Large intestine (tissue), 3 donors: ENCODE results near the gene UPF2. TPM values are rescaled to one million over a fixed set of nuclear protein-coding genes. Genes with fewer than 3 reads are reported as not detected.
A peak's percentile ranks its signal among the peaks of the same experiment; 100 is the strongest.

Source experiments
- DNase-seq, 2 donors: peaks; one replicate each; pipeline versions ENCODE4 v3.0.0 to v3.0.0-alpha.2; 2013
- H3K27ac ChIP-seq: one replicate; pipeline ENCODE4 v1.5.1; 2013; ENCODE audit warnings: low read length
- H3K27me3 ChIP-seq: 2 replicates; pipeline ENCODE4 v1.6.1; 2013; ENCODE audit warnings: low read length; ENCODE audit not compliant: control insufficient read depth, insufficient read depth
- H3K36me3 ChIP-seq: 2 replicates; pipeline ENCODE4 v1.6.1; 2013; ENCODE audit warnings: low read length; ENCODE audit not compliant: control insufficient read depth, insufficient read depth
- H3K4me1 ChIP-seq: one replicate; pipeline ENCODE4 v1.6.1; 2013; ENCODE audit warnings: low read length; ENCODE audit not compliant: control insufficient read depth, insufficient read depth
- H3K4me3 ChIP-seq: one replicate; pipeline ENCODE4 v1.5.1; 2013; ENCODE audit warnings: low read length
- H3K9me3 ChIP-seq: one replicate; pipeline ENCODE4 v1.6.1; 2013; ENCODE audit warnings: mild to moderate bottlenecking, low read depth, low read length, moderate library complexity; ENCODE audit not compliant: control insufficient read depth
- WGBS: methylation state at CpG from one replicate; pipeline ENCODE4 v1.1.5; 2013; ENCODE audit warnings: low lambda C conversion rate; ENCODE audit not compliant: insufficient coverage; 5-methylcytosine and 5-hydroxymethylcytosine counted together
- polyA plus RNA-seq: library from polyadenylated mRNA; unstranded; fragments of 120-200 nt; gene quantifications from one replicate; pipeline ENCODE4 v1.2.1, GENCODE V29; 2013

Gene UPF2
- polyA plus RNA-seq, 1 donor: 20.9 TPM

DNA sequence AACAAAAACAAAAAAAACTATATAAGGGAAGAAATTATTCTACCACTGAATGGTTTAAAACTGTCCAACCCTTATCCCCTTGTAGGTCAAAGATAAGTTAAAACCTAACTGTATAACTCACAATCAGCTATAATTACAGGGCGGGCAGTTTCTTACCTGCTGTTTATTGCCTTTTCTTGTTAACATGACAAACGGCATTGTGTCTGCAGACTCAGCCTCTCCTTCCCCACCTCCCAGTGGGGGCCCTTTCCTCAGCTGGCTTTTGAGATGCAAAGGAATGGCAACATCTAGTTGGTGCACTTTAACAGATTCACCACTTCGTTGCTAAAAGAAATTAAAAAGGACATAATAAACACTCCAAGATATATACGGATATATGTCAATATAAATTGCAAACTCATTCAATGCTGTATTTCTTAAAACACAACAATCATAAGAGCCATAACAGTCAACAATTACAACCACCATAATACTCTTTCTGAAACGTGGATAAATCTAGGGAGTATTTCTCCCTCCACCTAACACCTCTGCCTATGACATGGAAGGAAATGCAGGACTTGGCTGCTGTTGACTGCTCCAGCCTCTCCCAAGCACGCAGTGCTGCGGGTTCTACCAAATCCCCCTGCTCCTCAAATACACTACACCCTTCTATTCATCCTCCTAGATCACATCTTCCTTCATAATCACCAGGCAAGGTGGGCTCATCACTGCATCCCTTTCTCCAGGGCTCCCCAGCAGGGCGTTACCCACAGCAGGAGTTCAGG is 106.0 kb downstream of the UPF2 start:
- H3K4me1 ChIP-seq: peaks cover 12% of the 10 kb centered on the region
- DNase-seq: peak in 1 of 2 donors; percentile 9
- no peaks in the 10 kb centered on the region for H3K9me3 ChIP-seq
- H3K4me3 ChIP-seq: no peak overlapping the region
- H3K27ac ChIP-seq: no peak overlapping the region
- no peaks in the 10 kb centered on the region for H3K27me3 ChIP-seq
- no CpG with 5 or more reads among the region's 8 CpGs for WGBS
- peaks cover 27% of the 10 kb centered on the region for H3K36me3 ChIP-seq

- Histone ChIP-seq H3K9me3 (no peaks in the 10 kb centered on the region), H3K27ac (no peak overlapping the region), H3K4me3 (no peak overlapping the region), H3K36me3 (peaks cover 39% of the 10 kb centered on the region), H3K27me3 (no peaks in the 10 kb centered on the region), H3K4me1 (peaks cover 12% of the 10 kb centered on the region)
- no CpG with 5 or more reads among the region's 7 CpGs for WGBS
- DNase-seq: no peak
Observed at GRCh38 chr10:11934262-11934661, 108.3 kb downstream of the UPF2 start.

- Histone ChIP-seq H3K27me3 (no peaks in the 10 kb centered on the region), H3K27ac (no peak overlapping the region), H3K4me1 (peaks cover 12% of the 10 kb centered on the region), H3K4me3 (no peak overlapping the region), H3K9me3 (no peaks in the 10 kb centered on the region), H3K36me3 (peaks cover 40% of the 10 kb centered on the region)
- no peak for DNase-seq
- WGBS: 25% methylated on average over 2 of the region's 3 CpGs
Observed at GRCh38 chr10:11933577-11934223, 108.9 kb downstream of the UPF2 start.

- DNase-seq: no peak
- WGBS: 100% methylated on average over 1 of the region's 4 CpGs
- Histone ChIP-seq H3K9me3 (no peaks in the 10 kb centered on the region), H3K27ac (no peak overlapping the region), H3K27me3 (no peaks in the 10 kb centered on the region), H3K4me1 (peaks cover 5% of the 10 kb centered on the region), H3K36me3 (peaks cover 61% of the 10 kb centered on the region), H3K4me3 (no peak overlapping the region)
Observed at GRCh38 chr10:11931038-11931437, 111.6 kb downstream of the UPF2 start.

GRCh38 chr10:11930312-11930978 is 112.2 kb downstream of the UPF2 start:
- Histone ChIP-seq H3K4me3 (no peak overlapping the region), H3K4me1 (no peaks in the 10 kb centered on the region), H3K9me3 (no peaks in the 10 kb centered on the region), H3K27ac (no peak overlapping the region), H3K36me3 (peaks cover 61% of the 10 kb centered on the region), H3K27me3 (no peaks in the 10 kb centered on the region)
- no peak for DNase-seq
- 100% methylated on average over 1 of the region's 8 CpGs for WGBS

DNA sequence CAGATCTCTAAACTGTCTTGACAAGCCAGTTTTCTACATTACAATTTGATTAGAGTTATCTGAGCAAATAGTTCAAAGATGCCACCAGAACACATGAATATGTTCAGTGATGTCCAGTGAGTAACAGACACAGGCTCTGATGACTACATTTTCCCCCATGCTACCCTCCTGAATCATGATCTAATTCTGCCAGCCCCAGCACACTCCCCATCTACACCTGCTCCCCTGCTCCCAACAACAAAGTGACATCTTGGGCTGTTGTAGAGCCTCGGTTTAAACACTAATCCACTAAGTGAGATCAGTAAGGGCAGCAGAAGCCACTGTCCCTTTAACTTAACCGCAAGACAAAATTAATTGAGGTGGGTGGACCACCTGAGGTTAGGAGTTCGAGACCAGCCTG is 114.9 kb downstream of the UPF2 start:
- Histone ChIP-seq H3K9me3 (no peaks in the 10 kb centered on the region), H3K4me3 (no peak overlapping the region), H3K36me3 (peaks cover 58% of the 10 kb centered on the region), H3K27me3 (no peaks in the 10 kb centered on the region), H3K4me1 (no peaks in the 10 kb centered on the region), H3K27ac (no peak overlapping the region)
- no peak for DNase-seq
- no CpG with 5 or more reads among the region's 3 CpGs for WGBS

DNA sequence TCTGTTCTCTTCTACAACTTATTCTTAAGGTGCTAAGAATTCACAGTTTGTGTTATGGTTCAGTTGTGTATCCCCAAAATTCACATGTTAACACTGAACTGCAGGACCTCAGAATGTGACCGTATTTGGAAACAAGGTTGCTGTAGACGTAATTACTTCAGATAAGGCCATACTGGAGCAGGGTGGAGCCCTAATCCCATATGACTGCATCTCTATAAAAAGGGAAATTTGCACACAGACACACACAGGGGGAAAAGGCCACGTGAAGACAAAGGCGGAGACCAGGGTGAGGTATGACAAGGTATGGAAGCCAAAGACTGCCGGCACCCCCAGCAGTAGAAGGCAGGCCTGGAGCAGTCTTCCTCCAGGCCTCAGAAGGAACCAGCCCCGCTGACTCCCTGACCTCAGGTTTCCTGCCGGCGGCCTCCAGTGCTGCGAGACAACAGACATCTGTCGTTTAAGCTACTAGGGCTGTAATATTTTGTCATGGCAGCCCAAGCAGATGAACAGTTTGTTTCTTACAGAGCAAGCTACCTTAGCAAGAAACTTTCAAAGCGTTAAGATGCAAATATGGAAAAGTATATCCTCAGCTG is 120.7 kb downstream of the UPF2 start:
- no peaks in the 10 kb centered on the region for H3K27me3 ChIP-seq
- no peak overlapping the region for H3K4me3 ChIP-seq
- H3K27ac ChIP-seq: no peak overlapping the region
- peaks cover 47% of the 10 kb centered on the region for H3K36me3 ChIP-seq
- 60% methylated on average over 1 of the region's 11 CpGs for WGBS
- DNase-seq: no peak
- no peaks in the 10 kb centered on the region for H3K9me3 ChIP-seq
- H3K4me1 ChIP-seq: no peaks in the 10 kb centered on the region

GRCh38 chr10:11919271-11919670 is 123.3 kb downstream of the UPF2 start:
- Histone ChIP-seq H3K9me3 (no peaks in the 10 kb centered on the region), H3K4me3 (no peak overlapping the region), H3K4me1 (no peaks in the 10 kb centered on the region), H3K27ac (no peak overlapping the region), H3K36me3 (peaks cover 30% of the 10 kb centered on the region), H3K27me3 (no peaks in the 10 kb centered on the region)
- no CpG with 5 or more reads among the region's 7 CpGs for WGBS
- DNase-seq: no peak

- 0% methylated on average over 1 of the region's 8 CpGs for WGBS
- H3K27ac ChIP-seq: no peak overlapping the region
- no peaks in the 10 kb centered on the region for H3K4me1 ChIP-seq
- no peak for DNase-seq
- H3K4me3 ChIP-seq: no peak overlapping the region
- no peaks in the 10 kb centered on the region for H3K9me3 ChIP-seq
- peaks cover 30% of the 10 kb centered on the region for H3K36me3 ChIP-seq
- no peaks in the 10 kb centered on the region for H3K27me3 ChIP-seq
Observed at GRCh38 chr10:11918384-11918783, 124.2 kb downstream of the UPF2 start.

GRCh38 chr10:11913079-11913641 is 129.4 kb downstream of the UPF2 start:
- no peaks in the 10 kb centered on the region for H3K4me1 ChIP-seq
- H3K9me3 ChIP-seq: no peaks in the 10 kb centered on the region
- no peaks in the 10 kb centered on the region for H3K36me3 ChIP-seq
- H3K4me3 ChIP-seq: no peak overlapping the region
- no CpG with 5 or more reads among the region's 11 CpGs for WGBS
- H3K27ac ChIP-seq: no peak overlapping the region
- no peak for DNase-seq
- H3K27me3 ChIP-seq: no peaks in the 10 kb centered on the region
